ENCODE results near the gene EFTUD2.

- no peak for TF ChIP-seq CTCF (IDR thresholded peaks at IDR 0.05; ENCODE audit: low read depth, low read length, missing input control)
- no peak for TF ChIP-seq TAF1 (conservative IDR thresholded peaks at IDR 0.05)
- no peak for TF ChIP-seq RAD21 (IDR thresholded peaks at IDR 0.05)
- TF ChIP-seq, protein P1, sequence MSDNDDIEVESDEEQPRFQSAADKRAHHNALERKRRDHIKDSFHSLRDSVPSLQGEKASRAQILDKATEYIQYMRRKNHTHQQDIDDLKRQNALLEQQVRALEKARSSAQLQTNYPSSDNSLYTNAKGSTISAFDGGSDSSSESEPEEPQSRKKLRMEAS (IDR thresholded peaks at IDR 0.05), result no peak
- TF ChIP-seq RXRA (IDR thresholded peaks at IDR 0.05), result no peak
- TF ChIP-seq, protein P2, sequence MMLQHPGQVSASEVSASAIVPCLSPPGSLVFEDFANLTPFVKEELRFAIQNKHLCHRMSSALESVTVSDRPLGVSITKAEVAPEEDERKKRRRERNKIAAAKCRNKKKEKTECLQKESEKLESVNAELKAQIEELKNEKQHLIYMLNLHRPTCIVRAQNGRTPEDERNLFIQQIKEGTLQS (IDR thresholded peaks at IDR 0.05), result no peak
- TF ChIP-seq SP1 (IDR thresholded peaks at IDR 0.05), result no peak
- TF ChIP-seq YY1 (IDR thresholded peaks at IDR 0.05), result no peak
- no peak for TF ChIP-seq GABPA (IDR thresholded peaks at IDR 0.05 in 1 of 2, conservative IDR thresholded peaks at IDR 0.05 in 1 of 2)
- no peak for TF ChIP-seq REST (IDR thresholded peaks at IDR 0.05)
Observed at GRCh38 chr17:44931376-44931775, 32.1 kb upstream of the EFTUD2 start.

Data from liver (tissue), 3 donors.